Measurements from ENCODE around the gene DCX.

Gene DCX

GRCh38 chrX:111302284-111302683 lies 109.7 kb downstream of the DCX start:
- no peak for DNase-seq

- DNase-seq: no peak
Measured at GRCh38 chrX:111288841-111289240, 123.2 kb downstream of the DCX start.

- DNase-seq: no peak
Measured at GRCh38 chrX:111284631-111285293, 127.2 kb downstream of the DCX start.

- no peak for DNase-seq
Measured at GRCh38 chrX:111283446-111283845, 128.5 kb downstream of the DCX start.

- no peak for DNase-seq
Measured at GRCh38 chrX:111282991-111283390, 129.0 kb downstream of the DCX start.

- no peak for DNase-seq
Measured at GRCh38 chrX:111282139-111282538, 129.9 kb downstream of the DCX start.

- DNase-seq: no peak
Measured at GRCh38 chrX:111270339-111270738, 141.7 kb downstream of the DCX start, which contains the start of gene CAPN6. Gene CAPN6 (minus strand): TSS chrX:111270483. CDS start chrX:111263936, 6,547 bp downstream.

GRCh38 chrX:111268506-111268905 lies 143.5 kb downstream of the DCX start:
- DNase-seq: no peak

- DNase-seq: no peak
Measured at GRCh38 chrX:111265486-111265885, 146.5 kb downstream of the DCX start.

GRCh38 chrX:111264385-111264784 lies 147.6 kb downstream of the DCX start:
- DNase-seq: no peak

- no peak for DNase-seq
Measured at GRCh38 chrX:111262086-111262485, 149.9 kb downstream of the DCX start.

GRCh38 chrX:111260451-111260850 lies 151.5 kb downstream of the DCX start:
- DNase-seq: no peak

- no peak for DNase-seq
Measured at GRCh38 chrX:111259559-111259958, 152.4 kb downstream of the DCX start.

GRCh38 chrX:111257733-111258132 lies 154.3 kb downstream of the DCX start:
- no peak for DNase-seq

GRCh38 chrX:111254896-111255693 lies 156.9 kb downstream of the DCX start:
- no peak for DNase-seq

- DNase-seq: no peak
Measured at GRCh38 chrX:111244235-111244750, 167.7 kb downstream of the DCX start.

Data from 8988T (cell line).